HepG2 (cell line): ENCODE results near the gene APC2. TPM values are rescaled to one million over a fixed set of nuclear protein-coding genes. Genes with fewer than 3 reads are reported as not detected.

Experiments
- ATAC-seq: fragments of 200-7000 bp; cut with Tn5 transposase; 3 replicates; pipeline ENCODE4 v1.9.1; 2020; ENCODE audit warnings: mild to moderate bottlenecking, moderate library complexity
- BruUV-seq: library from RNA; stranded (reverse); fragments of 400-500 nt; replicated peaks from 2 replicates; lab custom pipeline; 2021; lab: Mats Ljungman, UMichigan
- CTCF ChIA-PET: fragments of 300-600 bp; formaldehyde crosslinking; extraction: SDS; loops from one replicate; lab custom pipeline; 2021; ENCODE audit warnings: low total read pairs, inconsistent platforms, low intra/inter-chr PET ratio; lab: Yijun Ruan, JAX
- POLR2A ChIA-PET: fragments of 350-600 bp; sonication (Branson Sonifier 250); formaldehyde crosslinking; loops from one replicate; lab custom pipeline; 2020; ENCODE audit warnings: antibody characterized with exemption, inconsistent platforms; lab: Yijun Ruan, JAX
- DNase-seq: peaks from one replicate; pipeline ENCODE4 v3.0.0-alpha.2; 2015; ENCODE audit warnings: low spot score
- FAIRE-seq: peaks from 3 replicates; lab custom pipeline; 2011; peaks lifted over from hg19 to GRCh38; lab: Jason Lieb, UNC
- H2AFZ ChIP-seq: one replicate; pipeline ENCODE4 v1.6.1; 2011; ENCODE audit warnings: low read length, inconsistent platforms
- H3K27ac ChIP-seq: fragments of 300-600 bp; 3 replicates; pipeline ENCODE4 v1.8.0; 2011; ENCODE audit warnings: mixed run types, mild to moderate bottlenecking, mixed read lengths, low read length, inconsistent platforms; ENCODE audit not compliant: insufficient read depth; ENCODE audit errors: extremely low read length
- H3K27me3 ChIP-seq, 2 experiments: fragments of 200-600 bp in 1 of 2; 2 replicates in 1 of 2; 3 replicates in 1 of 2; pipeline versions ENCODE4 v1.6.0 to v1.8.0; 2011; ENCODE audit warnings: low read length in 2 of 2, mild to moderate bottlenecking in 2 of 2, moderate library complexity in 2 of 2, inconsistent platforms in 1 of 2; ENCODE audit not compliant: insufficient read depth in 2 of 2, control insufficient read depth in 1 of 2
- H3K36me3 ChIP-seq, 2 experiments: fragments of 200-600 bp in 1 of 2; replicated peaks in 1 of 2; 2 replicates in 1 of 2; 3 replicates in 1 of 2; pipeline versions ENCODE4 v1.5.1 to v1.8.0; 2011; ENCODE audit warnings: low read length in 2 of 2, inconsistent platforms in 1 of 2; ENCODE audit not compliant: insufficient read depth in 2 of 2, control insufficient read depth in 1 of 2
- H3K4me1 ChIP-seq: 2 replicates; pipeline ENCODE4 v1.5.1; 2012; ENCODE audit warnings: low read length, inconsistent platforms; ENCODE audit not compliant: insufficient read depth
- H3K4me2 ChIP-seq: 2 replicates; pipeline ENCODE4 v1.6.0; 2011; ENCODE audit warnings: low read depth, low read length, inconsistent platforms
- H3K4me3 ChIP-seq, 3 experiments: fragments of 200-600 bp in 1 of 3; sonication (generic), shearing (Covaris generic) in 1 of 3; replicated peaks in 1 of 3; 2 replicates each; pipeline ENCODE4 v1.5.1; 2011 to 2016; ENCODE audit warnings: low read length in 3 of 3, inconsistent platforms in 2 of 3, low read depth in 2 of 3, mild to moderate bottlenecking in 2 of 3, control low read depth in 1 of 3, mixed read lengths in 1 of 3; ENCODE audit not compliant: insufficient read depth in 1 of 3
- H3K79me2 ChIP-seq: one replicate; pipeline ENCODE4 v1.6.1; 2011; ENCODE audit warnings: low read length, inconsistent platforms; ENCODE audit not compliant: insufficient read depth
- H3K9ac ChIP-seq: 2 replicates; pipeline ENCODE4 v1.6.0; 2011; ENCODE audit warnings: mild to moderate bottlenecking, low read depth, low read length, inconsistent platforms; ENCODE audit not compliant: insufficient read depth
- H3K9me3 ChIP-seq: 2 replicates; pipeline ENCODE4 v1.5.1; 2012; ENCODE audit warnings: mild to moderate bottlenecking, low read length
- H4K20me1 ChIP-seq: 2 replicates; pipeline ENCODE4 v1.6.0; 2011; ENCODE audit warnings: inconsistent platforms, mild to moderate bottlenecking, low read length, moderate library complexity; ENCODE audit not compliant: insufficient read depth
- BRD4 ChIP-seq: sonication (generic); formaldehyde crosslinking; IDR thresholded peaks from 2 replicates; pipeline ENCODE4 v1.4.0; 2020; ENCODE audit warnings: missing genetic modification reagents
- GABPB1 ChIP-seq: IDR thresholded peaks from 2 replicates; pipeline ENCODE4 v1.6.1; 2016; ENCODE audit warnings: mild to moderate bottlenecking, missing genetic modification reagents, moderate library complexity, missing compliant biosample characterization
- IRF9 ChIP-seq: sonication (generic); formaldehyde crosslinking; IDR thresholded peaks from 2 replicates; pipeline ENCODE4 v1.8.0; 2022; ENCODE audit warnings: missing genetic modification reagents, mild to moderate bottlenecking, borderline replicate concordance
- JARID2 ChIP-seq: sonication (generic); formaldehyde crosslinking; IDR thresholded peaks from 2 replicates; pipeline ENCODE4 v1.8.1; 2023; ENCODE audit warnings: missing genetic modification reagents, inconsistent platforms; ENCODE audit not compliant: insufficient replicate concordance
- NR2F2 ChIP-seq: IDR thresholded peaks from 2 replicates; pipeline ENCODE4 v1.6.1; 2012; ENCODE audit warnings: low read depth, inconsistent platforms, borderline replicate concordance
- RFXANK ChIP-seq: IDR thresholded peaks from 2 replicates; pipeline ENCODE4 v1.6.1; 2016
- SMAD1 ChIP-seq: sonication (generic); formaldehyde crosslinking; IDR thresholded peaks from 2 replicates; pipeline ENCODE4 v1.4.0; 2020; ENCODE audit warnings: missing genetic modification reagents, low read depth, mild to moderate bottlenecking, borderline replicate concordance
- SP5 ChIP-seq: IDR thresholded peaks from 2 replicates; pipeline ENCODE4 v1.6.1; 2016; ENCODE audit warnings: low read depth, borderline replicate concordance
- STAG1 ChIP-seq: sonication (generic); formaldehyde crosslinking; IDR thresholded peaks from 2 replicates; pipeline ENCODE4 v1.4.0; 2020; ENCODE audit warnings: missing genetic modification reagents
- TFE3 ChIP-seq: IDR thresholded peaks from 2 replicates; pipeline ENCODE4 v1.6.1; 2016
- ZBTB20 ChIP-seq: sonication (generic); formaldehyde crosslinking; IDR thresholded peaks from 2 replicates; pipeline ENCODE4 v1.8.1; 2023; ENCODE audit warnings: missing genetic modification reagents, low read depth, mild to moderate bottlenecking, borderline replicate concordance
- ZC3H13 ChIP-seq: sonication (generic); formaldehyde crosslinking; IDR thresholded peaks from 2 replicates; pipeline ENCODE4 v1.8.1; 2023; ENCODE audit warnings: mild to moderate bottlenecking, missing genetic modification reagents, moderate library complexity
- ZNF143 ChIP-seq: sonication (generic); formaldehyde crosslinking; IDR thresholded peaks from 2 replicates; pipeline ENCODE4 v1.4.0; 2020; ENCODE audit warnings: missing genetic modification reagents
- ZNF337 ChIP-seq: sonication (generic); formaldehyde crosslinking; IDR thresholded peaks from 2 replicates; pipeline ENCODE4 v1.5.1; 2020; ENCODE audit warnings: missing genetic modification reagents, low read depth, mild to moderate bottlenecking, borderline replicate concordance
- ZNF550 ChIP-seq: sonication (generic); formaldehyde crosslinking; IDR thresholded peaks from 2 replicates; pipeline ENCODE4 v1.4.0; 2020; ENCODE audit warnings: mild to moderate bottlenecking, missing genetic modification reagents, borderline replicate concordance
- ZNF580 ChIP-seq: IDR thresholded peaks from 2 replicates; pipeline ENCODE4 v1.6.1; 2016; ENCODE audit warnings: low read depth, borderline replicate concordance
- ZSCAN29 ChIP-seq: sonication (generic); formaldehyde crosslinking; conservative IDR thresholded peaks from 2 replicates; pipeline ENCODE4 v1.4.0; 2020; ENCODE audit warnings: mild to moderate bottlenecking, missing genetic modification reagents
- WGBS: methylation state at CpG from one replicate; pipeline ENCODE4 v1.1.6; 2017; ENCODE audit warnings: low lambda C conversion rate; 5-methylcytosine and 5-hydroxymethylcytosine counted together
- in situ Hi-C: cut with HindIII; loops from 2 replicates; pipeline ENCODE4 v1.10.0; 2017; ENCODE audit warnings: low pct_unique_long_range_greater_than_20kb; ENCODE audit not compliant: extremely low pct_ligation_motif_present
- intact Hi-C: fragments of 100-400 bp; cut with micrococcal nuclease; formaldehyde crosslinking; loops from one replicate; pipeline ENCODE4 v1.10.0; 2022; ENCODE audit not compliant: unreplicated experiment
- polyA plus RNA-seq, 8 experiments: library from polyadenylated mRNA; depleted of rRNA in 3 of 8; stranded (reverse) in 7 of 8; unstranded in 1 of 8; fragments of >200 nt; fragmentation: Illumina TruSeq in 4 of 8; extraction: Trizol in 4 of 8; gene quantifications; 2 replicates each; pipeline versions ENCODE4 v1.2.1 to v1.2.3, GENCODE V29; 2011 to 2016; ENCODE audit warnings: low read depth in 4 of 8, missing spikeins in 1 of 8, mixed read lengths in 1 of 8; ENCODE audit not compliant: insufficient read depth in 1 of 8
- total RNA-seq, 5 experiments: library from RNA; depleted of rRNA; stranded (reverse); fragments of >200 nt; fragmentation: Illumina TruSeq; extraction: Trizol; gene quantifications; 2 replicates each; pipeline ENCODE4 v1.2.3, GENCODE V29; 2016; ENCODE audit warnings: low read depth in 1 of 5

Gene APC2
- total and polyA plus RNA-seq, 2 of the 13 experiments (the other 11 are each of a cell fraction or from before 2014, with no cell fraction given), result 0.08 to 0.22 TPM

- H2AFZ ChIP-seq, result no peak overlapping the region
- H3K36me3 ChIP-seq, result no peaks in the 10 kb centered on the region
- no peak overlapping the region for H3K4me3 ChIP-seq
- no peak overlapping the region for H3K9ac ChIP-seq
- intact Hi-C loops (no loop called here), in situ Hi-C loops (no loop called here)
- 18% methylated on average over 9 of the region's 10 CpGs for WGBS
- peak; percentile 16; the same call in 2 of the 3 replicates for ATAC-seq
- FAIRE-seq, result no peak
- CTCF ChIA-PET, result no interaction called here
- H3K9me3 ChIP-seq, result no peaks in the 10 kb centered on the region
- no peak overlapping the region for H3K4me2 ChIP-seq
- H3K27me3 ChIP-seq, result peaks cover 26 to 62% of the 10 kb centered on the region in 2 experiments
- POLR2A ChIA-PET, result interaction anchor here (0.7 kb wide), 1 partner anchor 29 kb away, joined by 3 read pairs; no protein-coding TSS in a partner anchor
- H3K27ac ChIP-seq, result no peak overlapping the region
- no TSS peak for BruUV-seq
- TF ChIP-seq IRF9 (CRISPR knock-in tag), result no peak
- no peak for TF ChIP-seq SMAD1 (CRISPR knock-in tag)
- no peak for TF ChIP-seq ZNF337 (CRISPR knock-in tag)
- no peak for DNase-seq
- H3K79me2 ChIP-seq, result no peaks in the 10 kb centered on the region
- peaks cover 20% of the 10 kb centered on the region for H3K4me1 ChIP-seq
- no peaks in the 10 kb centered on the region for H4K20me1 ChIP-seq
Observed at GRCh38 chr19:1522061-1522460, 72.1 kb downstream of the APC2 start.

GRCh38 chr19:1522838-1523237 is 72.9 kb downstream of the APC2 start:
- Histone ChIP-seq H3K4me1 (peaks cover 20% of the 10 kb centered on the region), H3K79me2 (no peaks in the 10 kb centered on the region), H3K9ac (no peak overlapping the region), H3K4me3 (peak overlapping the region in 1 of 3 experiments; percentile 37; a peak in 1 of 6 replicates), H3K36me3 (no peaks in the 10 kb centered on the region), H4K20me1 (no peaks in the 10 kb centered on the region), H3K4me2 (peak overlapping the region; percentile 36), H2AFZ (no peak overlapping the region), H3K9me3 (no peaks in the 10 kb centered on the region), H3K27me3 (peaks cover 27 to 62% of the 10 kb centered on the region in 2 experiments), H3K27ac (no peak overlapping the region)
- BruUV-seq, result no TSS peak
- CTCF ChIA-PET, result no interaction called here
- no peak for DNase-seq
- POLR2A ChIA-PET, result interaction anchor here (0.7 kb wide), 1 partner anchor 30 kb away, joined by 3 read pairs; no protein-coding TSS in a partner anchor
- in situ Hi-C loops, result no loop called here
- intact Hi-C loops, result no loop called here
- 0% methylated on average over 9 of the region's 18 CpGs for WGBS
- no peak for FAIRE-seq
- ATAC-seq, result no peak
- no peak for TF ChIP-seq SP5
- no peak for TF ChIP-seq NR2F2
- no peak for TF ChIP-seq BRD4 (CRISPR knock-in tag)
- no peak for TF ChIP-seq ZNF550 (CRISPR knock-in tag)
- TF ChIP-seq GABPB1, result peak; percentile 16; the same call in 1 of the 2 replicates
- no peak for TF ChIP-seq TFE3 (CRISPR knock-in tag)
- TF ChIP-seq ZNF580 (CRISPR knock-in tag), result no peak
- no peak for TF ChIP-seq STAG1 (CRISPR knock-in tag)
- 0 out of 2 replicates have a peak, but pooled peaks have one; percentile 25 for TF ChIP-seq ZNF143
- TF ChIP-seq JARID2 (CRISPR knock-in tag), result no peak
- TF ChIP-seq ZSCAN29 (CRISPR knock-in tag), result no peak
- TF ChIP-seq ZC3H13, result no peak
- TF ChIP-seq ZBTB20 (CRISPR knock-in tag), result no peak
- no peak for TF ChIP-seq RFXANK
